HG03565 (cell line): ENCODE data around the gene RAB11FIP5.
"Not testable (repeated sequence)": the region's sequence is repeated elsewhere in the genome, so short reads cannot be mapped to it uniquely, and the experiment has no call there.

Experiments used
- ATAC-seq: cut with Tn5 transposase; IDR thresholded peaks from one replicate; pipeline ENCODE4 v1.9.1; 2021; ENCODE audit warnings: mild to moderate bottlenecking, moderate library complexity; ENCODE audit not compliant: unreplicated experiment

The RAB11FIP5 gene

DNA sequence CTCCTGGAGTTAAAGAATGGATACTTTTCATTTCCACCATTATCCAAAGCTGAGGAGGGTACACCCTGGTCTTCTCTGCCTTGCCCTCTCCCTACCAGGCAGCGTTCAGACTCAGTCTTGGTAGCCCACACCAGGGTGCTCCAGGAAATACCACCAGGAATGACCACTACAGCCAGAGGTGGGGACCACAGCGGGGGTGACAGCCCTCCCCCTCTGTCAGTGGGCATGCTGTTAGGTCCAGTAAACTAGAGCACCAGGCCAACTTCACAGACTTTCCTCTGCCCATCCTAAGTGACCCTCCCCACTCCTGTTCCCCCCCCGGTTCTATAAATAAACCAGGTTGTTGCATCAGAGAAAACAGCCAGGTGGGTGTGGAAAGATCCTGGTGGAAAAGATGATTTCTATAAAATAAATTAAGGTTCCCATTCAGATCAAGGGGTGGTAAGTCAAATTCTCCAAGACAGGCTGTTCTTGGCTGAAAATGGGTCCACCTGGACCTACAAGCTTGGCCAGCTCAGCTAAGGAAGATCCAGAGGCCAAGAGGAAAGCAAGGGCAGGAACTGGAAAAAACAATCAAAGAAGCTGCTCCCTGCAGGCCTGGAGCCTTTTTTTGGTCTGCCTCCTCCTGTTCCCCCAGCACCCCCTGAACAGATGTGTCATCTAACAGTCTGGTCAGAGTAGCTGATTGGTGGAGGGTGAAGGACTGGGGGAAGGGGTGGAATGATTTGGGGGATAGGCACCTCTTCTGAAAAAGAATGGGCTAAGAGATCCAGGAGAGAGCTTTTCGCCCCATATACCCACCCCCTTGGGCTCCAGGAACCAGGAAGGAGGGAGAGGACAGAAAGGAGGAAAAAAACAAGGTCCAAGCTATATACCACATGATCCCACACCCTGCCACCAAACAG lies 2.3 kb downstream of the RAB11FIP5 start:
- no peak for ATAC-seq

DNA sequence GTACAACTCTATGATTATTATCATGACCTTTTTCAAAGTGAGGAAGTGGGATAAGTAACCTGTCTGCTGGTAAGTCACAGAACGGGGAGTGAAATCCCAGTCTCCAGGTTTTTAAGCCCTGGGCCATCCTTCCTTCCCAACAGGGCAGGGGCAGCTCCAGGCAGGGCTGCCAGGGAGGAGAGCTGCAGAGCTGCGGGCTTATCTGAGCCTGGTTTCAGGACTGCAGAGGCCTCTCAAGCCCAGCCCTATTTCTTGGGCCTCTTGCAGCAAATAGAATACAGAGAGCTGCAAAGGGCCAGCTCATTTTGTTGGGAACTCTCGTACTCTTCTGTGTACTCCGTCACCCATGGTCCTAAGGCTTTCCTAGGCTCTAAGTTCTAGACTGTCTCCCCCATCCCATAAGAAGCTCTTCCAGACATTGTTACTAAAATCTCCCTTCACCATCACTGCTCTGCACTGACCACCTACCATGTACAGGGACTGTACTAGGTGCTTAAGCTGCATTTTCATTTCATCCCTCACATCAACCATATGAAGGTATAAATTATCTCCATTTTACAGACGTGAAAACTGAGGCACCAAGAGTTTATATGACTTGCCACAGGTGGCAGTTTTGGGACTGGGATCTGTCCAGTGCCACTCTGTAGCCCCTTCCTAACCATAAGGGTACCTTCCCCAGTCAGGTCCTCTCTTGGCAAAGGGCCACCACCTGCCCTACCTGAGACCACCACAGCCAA lies 3.1 kb downstream of the RAB11FIP5 start:
- no peak for ATAC-seq

DNA sequence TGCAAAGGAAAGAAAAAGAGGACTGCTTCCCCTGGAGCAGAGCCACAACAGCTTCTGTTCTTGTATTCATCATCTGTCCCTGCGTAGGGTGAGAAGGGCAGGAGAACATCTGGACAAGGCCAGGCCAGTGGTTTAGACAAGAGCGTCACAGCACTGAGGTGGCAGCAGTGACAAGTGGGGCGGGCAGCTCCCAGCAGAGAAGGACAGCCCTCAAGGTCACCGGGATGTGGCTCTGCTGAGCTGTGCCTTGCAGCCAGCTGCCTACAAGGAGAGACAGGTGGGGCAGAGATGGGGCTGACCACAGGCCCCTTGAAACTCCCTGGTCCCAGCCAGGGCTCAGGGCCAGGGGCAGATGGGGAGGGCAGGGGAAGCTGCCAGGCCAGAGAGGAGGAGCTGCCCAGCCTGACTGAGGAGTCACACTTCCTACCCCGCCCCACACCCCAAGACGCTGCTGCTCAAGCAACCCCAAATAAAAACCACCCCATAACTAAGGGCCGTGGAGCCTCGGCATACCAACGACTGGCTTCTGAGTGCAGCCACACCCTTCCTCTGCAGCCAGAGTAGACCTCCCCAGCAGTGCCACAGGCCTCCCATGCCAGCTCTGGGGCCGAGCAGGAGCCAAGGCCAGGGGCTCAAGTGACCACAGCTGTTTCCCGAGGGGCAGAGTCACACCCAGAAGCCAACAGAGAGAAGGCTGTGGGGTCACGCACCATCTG lies 5.4 kb downstream of the RAB11FIP5 start:
- ATAC-seq = no peak

DNA sequence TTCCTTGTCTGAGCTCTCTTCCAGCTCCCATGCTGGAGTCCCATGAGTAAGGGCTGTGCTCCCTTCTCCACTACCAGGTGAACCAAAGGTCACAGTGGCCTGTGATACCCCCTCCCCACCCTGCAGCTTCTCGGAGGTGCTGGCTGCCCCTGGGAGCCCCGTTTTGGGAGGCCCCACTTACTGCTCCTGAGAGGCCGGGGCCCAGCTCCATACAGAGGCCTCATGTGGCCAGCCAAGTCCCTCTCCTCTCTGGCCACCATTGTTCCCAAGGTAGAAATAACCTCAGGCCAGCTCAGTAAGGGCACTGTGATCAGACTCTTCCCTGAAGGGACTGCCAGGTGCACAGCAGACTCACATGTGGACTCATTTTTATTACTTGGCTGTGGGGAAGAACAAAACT lies 6.0 kb downstream of the RAB11FIP5 start:
- no peak for ATAC-seq

DNA sequence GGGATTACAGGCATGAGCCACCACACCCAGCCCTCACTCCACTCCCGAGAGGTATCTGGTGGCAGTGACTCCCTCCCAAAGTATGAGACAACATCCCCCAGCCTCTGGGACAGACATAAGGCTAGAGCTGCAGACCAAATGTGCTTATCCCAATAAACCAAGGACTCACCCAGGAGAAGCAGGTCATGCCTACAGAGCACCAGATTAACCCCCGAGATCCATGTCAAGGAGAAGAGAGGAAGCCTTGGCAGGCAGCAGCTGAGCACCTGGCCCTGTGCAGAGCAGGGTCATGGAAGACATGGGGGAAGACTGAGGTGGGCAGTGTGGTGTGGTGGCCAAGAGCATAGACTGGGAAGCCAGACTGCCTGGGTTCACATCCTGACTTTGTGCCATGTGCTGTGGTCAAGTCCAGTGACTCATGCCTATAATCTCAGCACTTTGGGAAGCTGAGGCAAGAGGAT lies 7.2 kb downstream of the RAB11FIP5 start:
- no peak for ATAC-seq

DNA sequence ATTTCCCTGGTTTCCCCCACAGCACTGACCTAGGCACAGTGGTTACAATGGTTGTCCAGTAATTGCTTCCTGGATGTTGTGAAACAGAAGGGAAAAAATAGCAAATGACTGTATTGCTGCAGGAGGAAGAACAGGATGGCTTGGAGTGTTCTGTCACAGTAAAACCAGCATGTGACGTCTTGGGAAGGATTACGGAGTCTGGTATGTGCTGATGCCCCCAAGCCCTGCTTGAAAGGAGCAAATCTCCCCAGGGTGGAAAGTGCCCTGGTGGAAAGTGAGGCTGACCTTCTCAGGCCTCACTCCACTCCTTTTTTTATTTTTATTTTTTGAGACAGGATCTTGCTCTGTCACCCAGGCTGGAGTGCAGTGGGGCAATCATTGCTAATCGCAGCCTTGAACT lies 7.8 kb downstream of the RAB11FIP5 start:
- no peak for ATAC-seq

DNA sequence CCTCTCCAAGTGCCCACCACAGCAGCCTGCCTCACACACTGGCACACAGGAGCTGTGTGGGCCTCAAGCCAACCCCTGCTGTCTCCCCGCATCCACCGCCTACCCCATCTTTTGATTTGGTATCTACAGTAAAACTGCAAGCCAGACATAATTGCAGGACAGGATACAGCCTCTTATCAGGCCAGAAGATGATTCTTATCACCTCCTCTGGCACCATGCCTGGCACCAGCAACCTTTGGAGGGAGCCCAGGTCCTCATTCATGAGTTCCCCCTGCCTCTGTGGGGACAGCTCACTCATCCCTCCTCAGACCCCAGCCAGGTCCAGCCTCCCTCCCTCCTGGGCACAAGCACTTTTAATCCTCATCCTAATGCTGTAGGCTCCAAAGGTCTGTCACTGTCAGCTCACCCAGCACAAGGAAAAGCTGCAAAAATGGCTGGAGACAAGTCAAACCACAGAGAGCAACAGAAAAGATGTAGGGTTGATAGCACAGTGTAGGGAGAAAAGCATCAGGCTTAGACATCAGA lies 9.7 kb downstream of the RAB11FIP5 start:
- no peak for ATAC-seq

DNA sequence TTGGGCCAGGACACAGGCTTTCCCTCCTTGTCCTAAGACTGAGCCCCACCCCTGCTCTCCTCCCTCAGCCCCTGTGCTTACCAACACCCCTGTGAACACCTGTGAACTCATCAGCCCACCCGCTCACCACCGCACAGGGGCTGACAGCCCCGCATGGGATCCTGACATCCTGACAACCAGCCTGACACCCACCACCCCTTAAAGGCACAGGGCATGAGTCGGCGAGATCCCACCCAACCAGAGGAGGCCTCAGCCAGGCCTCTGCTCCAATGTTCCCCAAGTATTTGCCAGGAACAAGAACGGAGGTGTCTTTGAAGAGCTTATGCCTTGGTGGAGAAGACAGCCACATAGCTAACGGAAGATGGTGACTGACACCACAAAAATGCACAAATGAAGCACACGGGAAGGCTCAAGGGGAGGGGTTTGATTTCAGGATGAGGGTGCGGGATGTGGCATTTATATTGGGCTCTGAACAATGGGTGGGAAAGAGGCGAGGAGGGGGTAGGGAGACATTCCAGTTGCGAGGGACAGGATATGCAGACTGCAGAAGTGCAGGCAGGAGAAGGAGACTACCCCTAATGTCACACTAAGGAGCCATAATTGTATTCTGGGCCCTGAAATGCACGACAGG lies 11.0 kb downstream of the RAB11FIP5 start:
- ATAC-seq = no peak

DNA sequence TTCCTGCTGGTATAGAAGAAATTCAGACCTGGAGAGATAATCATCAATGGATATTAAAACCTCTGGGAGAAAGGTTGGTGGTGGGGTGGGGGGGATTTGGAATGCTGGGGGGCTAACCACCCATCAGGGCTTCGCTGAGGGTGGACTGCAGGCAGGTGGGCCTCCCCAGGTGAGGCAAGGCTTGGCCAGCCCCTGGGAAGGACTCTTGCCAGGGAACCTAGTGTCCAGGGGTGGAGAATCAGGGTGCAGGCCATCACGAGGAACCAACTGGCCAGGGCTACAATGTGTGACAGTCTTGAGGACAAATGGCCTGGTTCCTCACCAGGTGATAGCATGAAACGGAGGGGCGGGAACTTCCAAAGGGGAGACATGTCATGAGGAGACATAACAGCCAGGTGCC lies 11.8 kb downstream of the RAB11FIP5 start:
- ATAC-seq = no peak

DNA sequence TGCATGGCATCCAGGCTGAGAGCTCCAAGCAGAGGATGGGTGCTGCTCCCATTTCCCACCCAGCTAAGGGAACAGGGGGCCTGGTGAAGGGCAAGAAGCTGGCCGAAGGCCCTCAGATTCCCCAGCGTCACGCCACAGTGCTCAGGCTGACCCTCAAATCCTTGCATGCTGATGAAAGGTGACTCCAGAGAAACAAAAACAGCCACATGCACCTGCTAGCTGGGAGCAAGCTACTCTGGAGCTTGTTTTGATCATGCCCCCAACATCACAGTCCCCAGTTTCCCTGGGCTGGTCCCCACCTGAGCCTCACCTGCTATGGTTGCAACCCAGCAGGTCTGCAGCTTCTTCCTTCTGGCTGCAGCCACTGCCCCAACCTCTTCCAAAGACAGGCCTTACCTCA lies 13.3 kb downstream of the RAB11FIP5 start:
- no peak for ATAC-seq

DNA sequence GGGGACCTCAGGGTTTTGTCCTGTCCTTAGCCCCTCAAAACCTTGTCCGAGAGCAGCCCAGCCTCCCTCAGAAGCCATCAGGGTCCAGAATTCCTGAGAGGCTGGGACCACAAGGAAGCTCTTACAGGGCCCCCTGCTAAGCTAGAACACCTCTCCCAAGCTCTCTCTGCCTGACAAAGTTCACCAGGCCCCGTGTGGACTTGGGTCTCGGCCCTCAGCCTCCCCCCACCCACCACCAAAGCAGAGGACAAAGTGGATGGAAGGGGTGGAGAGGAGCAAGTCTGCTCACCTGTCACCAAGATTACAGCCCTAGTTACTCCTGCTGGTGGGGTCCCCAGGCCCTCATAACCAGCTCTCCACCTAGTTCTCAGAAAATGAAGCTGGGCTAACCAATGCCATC lies 16.8 kb downstream of the RAB11FIP5 start:
- no peak for ATAC-seq

DNA sequence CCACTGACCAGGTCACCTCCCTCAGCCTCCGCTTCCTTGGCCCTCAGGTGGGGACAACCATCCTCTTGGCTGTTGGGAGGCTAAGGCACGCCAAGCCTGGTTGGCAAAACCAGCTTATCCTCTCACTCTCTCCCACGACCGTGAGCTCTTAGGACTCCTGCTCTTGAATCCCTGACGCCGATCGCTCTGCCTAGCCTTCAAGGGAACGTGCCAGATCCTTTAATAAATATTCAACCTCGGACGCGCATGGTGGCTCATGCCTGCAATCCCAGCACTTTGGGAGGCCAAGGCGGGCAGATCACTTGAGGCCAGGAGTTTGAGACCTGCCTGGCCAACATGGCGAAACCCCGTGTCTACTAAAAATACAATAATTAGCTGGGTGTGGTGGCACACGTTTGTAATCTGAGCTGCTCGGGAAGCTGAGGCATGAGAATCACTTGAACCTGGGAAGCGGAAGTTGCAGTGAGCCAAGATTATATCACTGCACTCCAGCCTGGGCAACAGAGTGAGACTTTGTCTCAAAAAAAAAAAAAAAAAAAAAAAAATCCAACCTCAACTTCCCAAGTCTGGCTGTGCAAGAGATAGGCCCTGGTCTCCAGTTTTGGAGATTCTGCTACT lies 19.0 kb downstream of the RAB11FIP5 start:
- ATAC-seq = not testable (repeated sequence)

DNA sequence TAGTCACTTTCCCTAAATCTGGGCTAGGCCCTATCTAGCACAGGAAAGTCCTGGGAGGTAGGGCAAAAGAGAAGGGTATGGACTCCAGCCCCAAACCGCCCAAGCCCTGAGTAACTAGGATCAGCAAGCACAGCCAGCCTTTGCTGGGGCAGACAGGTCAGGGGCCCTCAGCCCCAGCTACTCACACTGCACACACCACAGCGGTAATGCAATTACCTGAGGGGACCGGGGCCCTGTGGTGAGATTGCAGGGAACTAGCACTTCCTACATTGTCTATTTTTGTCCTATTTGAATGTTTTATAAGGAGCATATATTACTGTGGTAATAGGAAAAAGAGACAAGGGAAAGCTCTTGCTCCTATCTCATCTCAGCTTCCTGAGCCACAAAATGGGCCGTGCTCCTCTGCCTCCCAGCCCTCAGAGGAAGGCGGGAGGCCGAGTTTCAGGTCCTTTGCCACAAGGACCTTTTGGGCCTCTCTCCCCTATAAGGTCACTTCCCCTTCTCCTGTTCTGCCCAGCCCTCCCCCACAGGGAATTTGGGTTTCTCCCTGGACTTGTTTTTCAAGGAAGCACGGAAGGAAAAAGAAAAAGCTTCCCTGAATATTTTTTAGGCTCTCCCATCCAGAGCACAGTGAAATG lies 20.5 kb downstream of the RAB11FIP5 start:
- no peak for ATAC-seq

DNA sequence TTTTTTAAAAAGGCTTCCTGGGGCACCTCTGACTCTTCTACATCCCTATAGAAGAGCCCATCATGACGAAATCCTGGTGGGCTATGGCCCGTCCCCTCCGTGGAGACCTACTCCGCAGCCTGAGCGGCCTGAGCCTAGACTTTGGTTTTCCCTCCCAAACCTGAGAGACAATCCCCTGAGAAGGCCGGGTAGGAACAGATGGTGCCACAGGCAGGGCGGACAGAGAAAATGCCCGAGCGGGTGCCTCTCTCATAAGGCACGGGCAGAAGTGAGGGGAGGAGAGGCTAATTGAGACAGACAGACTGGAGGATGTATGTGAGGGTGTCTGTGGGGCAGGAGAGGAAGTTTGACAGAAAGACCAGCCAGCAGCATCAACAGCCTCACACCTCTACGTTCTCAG lies 21.1 kb downstream of the RAB11FIP5 start:
- no peak for ATAC-seq

DNA sequence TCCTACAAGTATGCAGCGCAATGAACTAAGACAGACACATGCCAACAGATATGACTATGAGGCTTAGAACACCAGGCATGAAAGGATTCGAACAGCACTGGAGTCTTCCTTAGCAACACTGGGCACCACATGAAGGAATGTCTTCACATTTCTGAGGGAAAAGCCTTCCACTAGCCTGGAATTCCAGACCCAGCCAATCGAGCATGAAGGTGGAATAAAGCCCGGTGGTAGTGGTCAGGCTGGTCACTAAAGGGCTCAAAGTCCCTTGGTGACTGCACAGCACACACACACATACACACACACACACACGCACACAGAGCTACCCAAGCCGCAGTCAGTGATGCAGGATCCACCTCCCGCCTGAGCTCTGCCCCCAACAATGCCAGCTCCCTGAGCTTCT lies 21.6 kb downstream of the RAB11FIP5 start:
- no peak for ATAC-seq

DNA sequence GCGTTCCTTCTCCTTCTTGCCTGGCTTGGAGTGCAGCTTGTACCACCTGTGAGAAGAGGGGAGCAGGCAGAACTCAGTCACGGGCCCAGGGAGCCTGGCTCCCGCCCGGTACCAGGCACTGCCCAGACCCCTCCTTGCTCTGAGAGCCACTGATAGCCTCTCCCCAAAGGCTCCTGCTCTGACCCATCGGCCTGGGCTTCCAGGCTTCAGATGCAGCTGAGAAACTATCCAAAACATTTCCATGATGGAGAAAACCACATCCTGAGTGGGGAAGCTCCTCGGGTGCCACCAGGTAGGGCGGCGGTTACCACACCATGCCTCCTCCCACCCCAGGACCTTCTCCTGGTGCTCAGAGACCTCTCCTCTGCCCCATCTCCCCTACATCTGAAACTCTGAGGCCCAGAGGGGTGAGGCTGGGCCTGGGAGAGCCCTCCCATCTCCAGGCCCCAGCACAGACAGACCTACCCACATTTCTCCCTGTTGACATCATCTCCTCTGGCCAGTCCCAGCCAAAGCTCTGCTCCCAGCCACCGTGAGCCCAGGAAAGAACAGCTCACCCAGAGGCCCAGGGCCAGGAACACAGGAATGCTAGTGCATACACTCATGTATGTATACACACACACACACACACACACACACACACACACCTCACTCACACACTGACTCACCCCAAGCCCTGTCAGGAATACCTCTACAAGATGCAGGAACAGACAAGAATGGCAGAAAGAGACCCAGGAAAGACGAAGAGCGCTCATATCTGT lies 23.3 kb downstream of the RAB11FIP5 start:
- ATAC-seq = no peak

DNA sequence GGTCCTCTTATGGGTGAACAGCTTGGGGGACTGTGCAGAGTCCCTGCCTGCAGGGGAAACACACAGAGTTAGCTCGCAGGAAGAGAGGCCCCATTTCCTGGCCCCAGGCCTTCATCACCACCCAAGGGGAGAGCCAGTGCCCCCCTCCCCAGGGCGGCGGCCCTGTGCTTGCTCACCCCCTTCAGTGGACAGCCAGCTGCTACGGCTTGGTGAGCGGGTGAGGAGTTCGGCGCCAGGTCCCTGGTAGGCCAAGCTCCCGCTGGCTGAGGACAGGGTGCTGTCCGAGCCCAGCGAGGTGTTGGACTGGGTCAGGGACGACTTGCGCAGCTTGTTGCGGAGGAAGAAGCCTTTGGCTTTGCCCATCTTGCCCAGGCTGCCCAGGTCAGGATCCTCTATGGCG lies 24.0 kb downstream of the RAB11FIP5 start:
- ATAC-seq = no peak

DNA sequence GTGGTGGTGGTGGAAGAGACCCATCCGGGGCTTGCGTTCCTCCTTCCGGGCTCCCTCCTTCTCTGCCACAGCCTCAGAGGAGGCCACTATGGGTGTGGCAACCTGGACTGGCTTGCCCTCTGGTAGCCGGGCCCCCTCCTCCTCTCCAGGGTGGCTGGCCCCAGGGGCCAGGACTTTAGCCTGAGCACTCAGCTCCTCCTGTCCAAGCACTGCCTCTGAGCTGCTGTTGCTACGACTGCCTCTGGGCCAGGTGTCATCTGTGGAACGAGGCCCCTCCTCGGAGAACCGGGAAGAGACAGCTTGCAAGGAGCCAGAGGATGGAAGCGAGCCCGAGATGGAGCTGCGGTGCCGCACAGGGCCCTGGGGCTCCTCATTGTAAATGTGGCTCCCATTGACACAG lies 24.5 kb downstream of the RAB11FIP5 start:
- ATAC-seq = no peak

DNA sequence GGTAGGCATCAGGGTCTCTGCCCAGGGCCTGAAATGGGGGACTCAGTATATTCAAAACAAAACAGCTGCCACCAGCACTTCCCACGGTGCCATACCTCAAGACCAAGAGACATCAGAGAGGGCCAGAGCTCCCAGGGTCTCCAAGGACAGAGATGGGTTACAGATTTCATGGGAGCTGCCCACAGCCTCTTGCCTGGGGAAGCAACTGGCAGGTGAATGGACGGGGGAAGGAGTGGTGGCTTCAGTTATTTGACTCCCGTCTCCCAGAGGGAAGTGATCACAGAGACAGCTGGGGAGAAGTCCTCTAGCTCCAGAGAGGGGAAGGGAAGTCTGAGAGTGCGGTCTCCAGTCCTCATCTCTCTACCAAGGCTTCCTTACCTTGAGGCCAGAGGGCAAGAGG lies 25.4 kb downstream of the RAB11FIP5 start:
- ATAC-seq = no peak
